DOHH2 (cell line): ENCODE measurements around the gene BMERB1.

Experiments used
- H3F3A ChIP-seq: fragments of 200-600 bp; sonication (generic), shearing (Covaris generic); 2 replicates; pipeline ENCODE4 v1.6.0; 2016; ENCODE audit warnings: antibody characterized with exemption, mild to moderate bottlenecking; ENCODE audit not compliant: control insufficient read depth, insufficient read depth
- H3K27ac ChIP-seq: fragments of 200-600 bp; sonication (generic); 2 replicates; pipeline ENCODE4 v1.5.1; 2014; ENCODE audit warnings: low read depth, mild to moderate bottlenecking, low read length, moderate library complexity
- H3K27me3 ChIP-seq: fragments of 200-600 bp; sonication (generic); 2 replicates; pipeline ENCODE4 v1.6.1; 2014; ENCODE audit warnings: mild to moderate bottlenecking, low read length, mixed read lengths; ENCODE audit not compliant: control insufficient read depth
- H3K36me3 ChIP-seq: fragments of 200-600 bp; sonication (generic); 2 replicates; pipeline ENCODE4 v1.6.1; 2014; ENCODE audit warnings: mild to moderate bottlenecking, low read length, moderate library complexity, mixed read lengths; ENCODE audit not compliant: control insufficient read depth
- H3K4me1 ChIP-seq: fragments of 200-600 bp; sonication (generic); 2 replicates; pipeline ENCODE4 v1.6.1; 2014; ENCODE audit warnings: mild to moderate bottlenecking, low read length, mixed read lengths; ENCODE audit not compliant: control insufficient read depth
- H3K4me2 ChIP-seq: fragments of 200-600 bp; sonication (generic); 2 replicates; pipeline ENCODE4 v1.6.0; 2014; ENCODE audit warnings: mild to moderate bottlenecking, low read length, moderate library complexity
- H3K4me3 ChIP-seq: fragments of 200-600 bp; sonication (generic); 2 replicates; pipeline ENCODE4 v1.5.1; 2014; ENCODE audit warnings: mild to moderate bottlenecking, low read length, mixed read lengths
- H3K79me2 ChIP-seq: fragments of 200-600 bp; sonication (generic); 2 replicates; pipeline ENCODE4 v1.6.1; 2014; ENCODE audit warnings: mild to moderate bottlenecking, low read length, mixed read lengths; ENCODE audit not compliant: control insufficient read depth
- H3K9me2 ChIP-seq: fragments of 200-600 bp; sonication (generic); replicated peaks from 2 replicates; pipeline ENCODE4 v1.6.1; 2014; ENCODE audit warnings: mild to moderate bottlenecking, low read length, mixed read lengths; ENCODE audit not compliant: control insufficient read depth
- H3K9me3 ChIP-seq: fragments of 200-600 bp; sonication (generic); 2 replicates; pipeline ENCODE4 v1.6.1; 2014; ENCODE audit warnings: antibody characterized with exemption, low read length, mixed read lengths; ENCODE audit not compliant: control insufficient read depth, insufficient read depth
- H4K20me1 ChIP-seq: fragments of 200-600 bp; sonication (generic); 2 replicates; pipeline ENCODE4 v1.6.0; 2014; ENCODE audit warnings: low read depth, mild to moderate bottlenecking, antibody characterized with exemption, low read length, moderate library complexity; ENCODE audit not compliant: control insufficient read depth, insufficient read depth
- EZH2phosphoT487 ChIP-seq: fragments of 200-600 bp; sonication (generic); IDR thresholded peaks from 2 replicates; pipeline ENCODE4 v1.6.1; 2017; ENCODE audit warnings: borderline replicate concordance, mild to moderate bottlenecking, antibody characterized with exemption, low read length, moderate library complexity, mixed read lengths
- TF ChIP-seq, protein P1 (sequence below): fragments of 200-600 bp; sonication (generic); IDR thresholded peaks from one replicate; pipeline ENCODE4 v1.5.1; 2014; ENCODE audit warnings: antibody characterized with exemption, mild to moderate bottlenecking, low read depth, low read length; ENCODE audit not compliant: poor library complexity, severe bottlenecking

The BMERB1 gene

DNA sequence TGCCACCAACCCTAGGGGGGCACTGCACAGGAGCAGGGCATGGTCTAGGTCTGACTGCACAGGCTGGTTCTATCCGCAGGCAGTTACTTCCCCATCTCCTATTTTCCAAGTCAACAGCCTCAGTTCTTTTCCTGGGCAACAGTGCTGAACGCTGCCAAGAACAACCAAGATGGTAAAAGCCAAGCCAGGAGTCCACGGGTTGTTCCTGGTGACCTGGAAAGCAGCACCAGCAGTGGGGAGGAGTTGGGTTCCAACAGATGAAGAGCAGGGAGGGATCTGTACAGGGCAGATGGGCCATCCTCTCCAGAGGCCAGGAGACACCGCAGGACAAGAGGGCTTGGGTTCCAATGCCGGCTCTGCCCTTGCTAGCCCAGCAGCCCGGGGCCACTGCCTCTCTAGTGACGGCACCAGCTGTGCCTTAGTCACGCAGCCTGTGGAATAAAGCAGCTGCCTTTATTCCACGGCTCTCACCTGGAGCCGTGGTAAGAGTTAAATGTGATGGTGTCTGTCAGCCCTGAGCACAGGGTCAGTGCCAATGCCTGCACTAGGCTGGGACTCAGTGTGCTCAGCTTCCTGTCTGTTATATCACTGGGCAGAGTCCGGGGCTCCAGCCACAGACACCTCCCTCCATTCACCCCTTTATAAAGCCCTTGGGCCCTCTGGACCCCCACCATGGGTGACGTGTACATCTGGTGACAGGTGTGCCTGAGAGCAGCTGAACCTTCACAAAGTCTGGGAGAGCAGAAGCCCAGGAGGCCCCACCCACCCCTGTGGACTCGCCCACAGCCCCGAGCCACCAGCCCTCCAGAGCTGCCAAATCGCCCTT is 163.6 kb downstream of the BMERB1 start:
- H3K36me3 ChIP-seq: peaks cover 83% of the 10 kb centered on the region
- no peaks in the 10 kb centered on the region for H3K9me2 ChIP-seq
- H3F3A ChIP-seq: peaks cover 9% of the 10 kb centered on the region
- no peak overlapping the region for H3K27ac ChIP-seq
- H3K4me3 ChIP-seq: no peak overlapping the region
- no peaks in the 10 kb centered on the region for H4K20me1 ChIP-seq
- H3K4me1 ChIP-seq: peaks cover 13% of the 10 kb centered on the region
- H3K79me2 ChIP-seq: no peaks in the 10 kb centered on the region
- no peak for TF ChIP-seq EZH2phosphoT487
- TF ChIP-seq, protein P1, sequence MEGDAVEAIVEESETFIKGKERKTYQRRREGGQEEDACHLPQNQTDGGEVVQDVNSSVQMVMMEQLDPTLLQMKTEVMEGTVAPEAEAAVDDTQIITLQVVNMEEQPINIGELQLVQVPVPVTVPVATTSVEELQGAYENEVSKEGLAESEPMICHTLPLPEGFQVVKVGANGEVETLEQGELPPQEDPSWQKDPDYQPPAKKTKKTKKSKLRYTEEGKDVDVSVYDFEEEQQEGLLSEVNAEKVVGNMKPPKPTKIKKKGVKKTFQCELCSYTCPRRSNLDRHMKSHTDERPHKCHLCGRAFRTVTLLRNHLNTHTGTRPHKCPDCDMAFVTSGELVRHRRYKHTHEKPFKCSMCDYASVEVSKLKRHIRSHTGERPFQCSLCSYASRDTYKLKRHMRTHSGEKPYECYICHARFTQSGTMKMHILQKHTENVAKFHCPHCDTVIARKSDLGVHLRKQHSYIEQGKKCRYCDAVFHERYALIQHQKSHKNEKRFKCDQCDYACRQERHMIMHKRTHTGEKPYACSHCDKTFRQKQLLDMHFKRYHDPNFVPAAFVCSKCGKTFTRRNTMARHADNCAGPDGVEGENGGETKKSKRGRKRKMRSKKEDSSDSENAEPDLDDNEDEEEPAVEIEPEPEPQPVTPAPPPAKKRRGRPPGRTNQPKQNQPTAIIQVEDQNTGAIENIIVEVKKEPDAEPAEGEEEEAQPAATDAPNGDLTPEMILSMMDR: no peak
- H3K9me3 ChIP-seq: no peaks in the 10 kb centered on the region
- H3K4me2 ChIP-seq: no peak overlapping the region
- H3K27me3 ChIP-seq: no peaks in the 10 kb centered on the region

DNA sequence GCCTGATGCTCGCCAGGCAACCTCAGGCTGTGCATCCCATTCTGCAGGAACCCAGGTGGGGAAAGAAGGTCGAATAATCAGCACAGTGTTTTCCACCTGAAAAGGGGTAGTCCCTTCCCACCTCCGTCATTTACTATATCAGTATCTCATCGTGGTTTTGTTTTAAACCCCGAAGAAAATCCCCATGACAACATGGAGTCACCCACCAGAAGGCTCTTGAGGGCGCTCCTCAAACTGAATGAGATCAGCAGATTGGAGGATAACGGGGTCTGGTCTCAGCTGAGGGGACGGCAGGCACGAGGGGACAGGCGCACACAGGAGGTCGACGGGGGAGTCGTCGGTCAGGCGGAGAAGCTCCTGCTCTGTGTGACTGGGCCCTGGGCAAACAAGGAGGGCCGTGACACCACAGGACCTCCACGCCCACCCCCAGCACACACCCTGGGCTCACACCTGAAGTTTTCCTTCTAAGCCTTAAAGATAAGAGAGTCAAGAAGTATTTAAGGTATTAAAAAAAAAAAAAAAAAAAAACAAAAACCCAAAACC is 164.3 kb downstream of the BMERB1 start:
- Histone ChIP-seq H3F3A (peaks cover 9% of the 10 kb centered on the region), H3K4me2 (no peak overlapping the region), H3K36me3 (peaks cover 90% of the 10 kb centered on the region), H3K4me3 (no peak overlapping the region), H3K79me2 (no peaks in the 10 kb centered on the region), H3K27ac (no peak overlapping the region), H3K4me1 (peaks cover 13% of the 10 kb centered on the region), H3K9me2 (no peaks in the 10 kb centered on the region), H3K9me3 (no peaks in the 10 kb centered on the region), H4K20me1 (no peaks in the 10 kb centered on the region), H3K27me3 (no peaks in the 10 kb centered on the region)
- TF ChIP-seq EZH2phosphoT487: no peak
- TF ChIP-seq, protein P1: no peak

- Histone ChIP-seq H3K36me3 (peaks cover 97% of the 10 kb centered on the region), H3K4me2 (no peak overlapping the region), H3K79me2 (no peaks in the 10 kb centered on the region), H3F3A (peaks cover 9% of the 10 kb centered on the region), H3K27ac (no peak overlapping the region), H3K9me2 (no peaks in the 10 kb centered on the region), H3K27me3 (no peaks in the 10 kb centered on the region), H3K4me1 (peaks cover 13% of the 10 kb centered on the region), H3K4me3 (no peak overlapping the region), H3K9me3 (no peaks in the 10 kb centered on the region), H4K20me1 (no peaks in the 10 kb centered on the region)
- TF ChIP-seq, protein P1: no peak
- no peak for TF ChIP-seq EZH2phosphoT487
Observed at GRCh38 chr16:15599303-15600070, 165.1 kb downstream of the BMERB1 start.
